Astrocyte (in vitro differentiated cells and primary cell): ENCODE results near the gene MCF2L. TPM values are rescaled to one million over a fixed set of nuclear protein-coding genes. Genes with fewer than 3 reads are reported as not detected.
A peak's percentile ranks its signal among the peaks of the same experiment; 100 is the strongest.

Source experiments
- DNase-seq: peaks from one replicate; pipeline ENCODE4 v3.0.0-alpha.2; 2010; ENCODE audit warnings: low read depth
- FAIRE-seq: peaks from 2 replicates; lab custom pipeline; 2011; peaks lifted over from hg19 to GRCh38; lab: Jason Lieb, UNC
- H2AFZ ChIP-seq: 2 replicates; pipeline ENCODE4 v1.6.0; 2012; ENCODE audit warnings: low read depth, low read length, inconsistent platforms
- H3K27ac ChIP-seq: 2 replicates; pipeline ENCODE4 v1.5.1; 2011; ENCODE audit warnings: low read depth, low read length, inconsistent platforms
- H3K27me3 ChIP-seq: 2 replicates; pipeline ENCODE4 v1.6.0; 2011; ENCODE audit warnings: low read length, inconsistent platforms; ENCODE audit not compliant: insufficient read depth
- H3K36me3 ChIP-seq: 2 replicates; pipeline ENCODE4 v1.5.1; 2011; ENCODE audit warnings: low read length, inconsistent platforms; ENCODE audit not compliant: insufficient read depth
- H3K4me1 ChIP-seq: 2 replicates; pipeline ENCODE4 v1.5.1; 2011; ENCODE audit warnings: low read length, inconsistent platforms; ENCODE audit not compliant: insufficient read depth
- H3K4me2 ChIP-seq: 2 replicates; pipeline ENCODE4 v1.6.0; 2012; ENCODE audit warnings: low read length, inconsistent platforms
- H3K4me3 ChIP-seq: 2 replicates; pipeline ENCODE4 v1.5.1; 2011; ENCODE audit warnings: low read depth, mild to moderate bottlenecking, low read length, inconsistent platforms; ENCODE audit not compliant: insufficient read depth
- H3K79me2 ChIP-seq: 2 replicates; pipeline ENCODE4 v1.6.0; 2012; ENCODE audit warnings: mild to moderate bottlenecking, low read length, inconsistent platforms; ENCODE audit not compliant: insufficient read depth
- H3K9ac ChIP-seq: 2 replicates; pipeline ENCODE4 v1.6.0; 2012; ENCODE audit warnings: mild to moderate bottlenecking, low read length, inconsistent platforms
- H3K9me3 ChIP-seq: 2 replicates; pipeline ENCODE4 v1.5.1; 2012; ENCODE audit warnings: low read depth, mild to moderate bottlenecking, low read length, inconsistent platforms; ENCODE audit not compliant: insufficient read depth
- H4K20me1 ChIP-seq: 2 replicates; pipeline ENCODE4 v1.6.0; 2012; ENCODE audit warnings: low read length, inconsistent platforms; ENCODE audit not compliant: insufficient read depth
- H3K27ac Mint-ChIP-seq: one replicate; pipeline ENCODE4 v1.8.0; 2021; ENCODE audit warnings: mild to moderate bottlenecking, mixed read lengths; ENCODE audit not compliant: unreplicated experiment
- H3K27me3 Mint-ChIP-seq: one replicate; pipeline ENCODE4 v1.8.0; 2021; ENCODE audit warnings: low read depth, mixed read lengths; ENCODE audit not compliant: unreplicated experiment
- H3K36me3 Mint-ChIP-seq: one replicate; pipeline ENCODE4 v1.8.0; 2021; ENCODE audit warnings: low read depth, mixed read lengths; ENCODE audit not compliant: unreplicated experiment
- H3K4me1 Mint-ChIP-seq: one replicate; pipeline ENCODE4 v1.8.0; 2021; ENCODE audit warnings: low read depth, mixed read lengths; ENCODE audit not compliant: unreplicated experiment
- H3K4me3 Mint-ChIP-seq: one replicate; pipeline ENCODE4 v1.8.0; 2021; ENCODE audit warnings: mild to moderate bottlenecking, moderate library complexity, mixed read lengths; ENCODE audit not compliant: unreplicated experiment
- H3K9me3 Mint-ChIP-seq: one replicate; pipeline ENCODE4 v1.8.0; 2021; ENCODE audit warnings: mild to moderate bottlenecking, mixed read lengths; ENCODE audit not compliant: unreplicated experiment
- EZH2 ChIP-seq: IDR thresholded peaks from 2 replicates; pipeline ENCODE4 v1.6.1; 2012; ENCODE audit warnings: mild to moderate bottlenecking, low read length, inconsistent platforms; ENCODE audit not compliant: insufficient read depth
- total RNA-seq: library from RNA; stranded (reverse); gene quantifications from 2 replicates; pipeline ENCODE4 v1.2.1, GENCODE V29; 2021
- TF ChIP-seq, protein P1 (sequence below): IDR thresholded peaks from 2 replicates; pipeline ENCODE4 v1.5.1; 2011; ENCODE audit warnings: low read depth, mild to moderate bottlenecking, inconsistent platforms, low read length, moderate library complexity; ENCODE audit not compliant: insufficient read depth

MCF2L gene
- total RNA-seq, 1 donor from 2014 or later = 3.4 TPM

DNA sequence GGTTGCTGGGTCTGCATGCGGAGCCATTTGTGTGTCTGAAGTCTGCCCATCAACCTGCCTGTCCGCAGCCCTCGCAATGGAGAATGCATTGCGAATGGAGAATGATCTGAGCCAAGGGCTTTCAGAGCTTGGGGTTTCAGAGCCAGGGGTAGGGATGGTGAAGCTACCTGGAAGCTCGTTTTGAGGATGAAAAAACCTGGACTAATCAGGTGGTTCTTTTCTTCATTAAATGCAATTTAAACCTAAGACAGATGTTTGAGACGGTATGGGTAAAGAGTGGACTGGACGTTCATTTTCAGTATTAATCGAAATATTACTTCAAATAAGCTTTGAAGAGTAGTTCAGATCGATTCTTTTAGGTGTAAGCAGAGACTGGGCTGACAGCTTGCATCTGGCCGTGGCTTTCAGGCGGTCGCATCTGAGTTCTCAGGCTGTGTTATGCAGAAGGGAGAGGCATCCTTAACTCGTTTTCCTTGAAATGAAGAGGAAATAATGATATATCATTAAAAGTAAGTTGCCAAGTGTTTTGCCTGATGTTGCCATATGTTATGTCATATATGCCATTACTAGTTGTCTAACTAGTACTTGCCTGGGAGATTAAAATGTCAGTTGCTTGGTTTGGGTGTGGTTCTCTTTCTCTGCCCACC is 801 bp downstream of the MCF2L start:
- Histone ChIP-seq H3K27ac (no peak overlapping the region), H2AFZ (peak overlapping the region; percentile 42), H3K4me2 (peak overlapping the region; percentile 72), H3K9ac (no peak overlapping the region), H3K79me2 (no peaks in the 10 kb centered on the region), H3K36me3 (no peaks in the 10 kb centered on the region), H3K4me1 (no peaks in the 10 kb centered on the region), H4K20me1 (no peaks in the 10 kb centered on the region), H3K9me3 (peaks cover 14% of the 10 kb centered on the region), H3K4me3 (no peak overlapping the region), H3K27me3 (peaks cover 40% of the 10 kb centered on the region)
- no peak overlapping the region for H3K27ac Mint-ChIP-seq
- peaks cover 5% of the 10 kb centered on the region for H3K4me1 Mint-ChIP-seq
- TF ChIP-seq, protein P1, sequence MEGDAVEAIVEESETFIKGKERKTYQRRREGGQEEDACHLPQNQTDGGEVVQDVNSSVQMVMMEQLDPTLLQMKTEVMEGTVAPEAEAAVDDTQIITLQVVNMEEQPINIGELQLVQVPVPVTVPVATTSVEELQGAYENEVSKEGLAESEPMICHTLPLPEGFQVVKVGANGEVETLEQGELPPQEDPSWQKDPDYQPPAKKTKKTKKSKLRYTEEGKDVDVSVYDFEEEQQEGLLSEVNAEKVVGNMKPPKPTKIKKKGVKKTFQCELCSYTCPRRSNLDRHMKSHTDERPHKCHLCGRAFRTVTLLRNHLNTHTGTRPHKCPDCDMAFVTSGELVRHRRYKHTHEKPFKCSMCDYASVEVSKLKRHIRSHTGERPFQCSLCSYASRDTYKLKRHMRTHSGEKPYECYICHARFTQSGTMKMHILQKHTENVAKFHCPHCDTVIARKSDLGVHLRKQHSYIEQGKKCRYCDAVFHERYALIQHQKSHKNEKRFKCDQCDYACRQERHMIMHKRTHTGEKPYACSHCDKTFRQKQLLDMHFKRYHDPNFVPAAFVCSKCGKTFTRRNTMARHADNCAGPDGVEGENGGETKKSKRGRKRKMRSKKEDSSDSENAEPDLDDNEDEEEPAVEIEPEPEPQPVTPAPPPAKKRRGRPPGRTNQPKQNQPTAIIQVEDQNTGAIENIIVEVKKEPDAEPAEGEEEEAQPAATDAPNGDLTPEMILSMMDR = no peak
- H3K4me3 Mint-ChIP-seq = peak overlapping the region; percentile 93
- peaks cover 7% of the 10 kb centered on the region for H3K36me3 Mint-ChIP-seq
- no peak for DNase-seq
- peaks cover 12% of the 10 kb centered on the region for H3K9me3 Mint-ChIP-seq
- FAIRE-seq = no peak
- peaks cover 68% of the 10 kb centered on the region for H3K27me3 Mint-ChIP-seq

DNA sequence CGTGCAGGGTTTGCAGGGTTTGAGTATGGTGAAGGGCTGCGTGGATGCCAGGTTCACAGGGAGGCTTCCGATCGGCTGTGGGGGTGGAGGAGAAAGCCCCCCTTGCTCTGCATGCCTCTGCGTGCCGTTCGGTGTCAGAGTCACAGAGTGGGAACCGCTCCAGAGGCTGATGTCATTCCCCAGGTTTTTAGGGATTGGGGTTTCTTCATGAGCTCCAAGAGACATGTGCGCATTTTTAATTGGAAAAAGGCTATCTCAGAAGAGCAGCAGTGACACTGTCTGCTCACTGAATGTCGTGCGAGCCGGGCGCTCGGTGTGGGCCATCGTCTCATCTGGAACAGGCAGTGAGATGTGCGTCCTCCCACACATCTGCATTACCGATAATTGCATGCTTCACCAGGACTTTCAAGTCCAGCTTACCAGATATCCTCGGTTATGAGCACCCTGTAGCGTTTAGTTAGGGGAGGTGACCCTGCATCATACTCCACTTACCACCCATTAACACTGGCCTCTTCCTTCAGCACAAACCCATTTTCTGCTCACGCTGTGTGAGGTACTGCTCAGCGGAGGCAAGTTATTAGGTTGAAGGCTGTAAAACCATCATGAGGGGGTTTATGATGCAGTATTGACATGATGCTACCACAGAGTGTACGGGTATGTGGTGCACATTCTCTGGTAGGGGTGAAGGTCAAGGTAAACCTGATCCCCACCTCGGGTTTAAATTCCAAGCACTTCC is 1.7 kb downstream of the MCF2L start:
- H3K27me3 Mint-ChIP-seq = peaks cover 65% of the 10 kb centered on the region
- Histone ChIP-seq H3K9me3 (peaks cover 14% of the 10 kb centered on the region), H3K79me2 (no peaks in the 10 kb centered on the region), H3K9ac (no peak overlapping the region), H3K27ac (no peak overlapping the region), H3K4me2 (no peak overlapping the region), H3K4me3 (no peak overlapping the region), H3K27me3 (peaks cover 39% of the 10 kb centered on the region), H3K4me1 (no peaks in the 10 kb centered on the region), H2AFZ (no peak overlapping the region), H4K20me1 (no peaks in the 10 kb centered on the region), H3K36me3 (no peaks in the 10 kb centered on the region)
- H3K36me3 Mint-ChIP-seq = peaks cover 7% of the 10 kb centered on the region
- peaks cover 5% of the 10 kb centered on the region for H3K4me1 Mint-ChIP-seq
- peaks cover 12% of the 10 kb centered on the region for H3K9me3 Mint-ChIP-seq
- DNase-seq (no peak), FAIRE-seq (no peak)
- H3K27ac Mint-ChIP-seq = no peak overlapping the region
- no peak for TF ChIP-seq EZH2
- TF ChIP-seq, protein P1 = no peak
- H3K4me3 Mint-ChIP-seq = no peak overlapping the region

DNA sequence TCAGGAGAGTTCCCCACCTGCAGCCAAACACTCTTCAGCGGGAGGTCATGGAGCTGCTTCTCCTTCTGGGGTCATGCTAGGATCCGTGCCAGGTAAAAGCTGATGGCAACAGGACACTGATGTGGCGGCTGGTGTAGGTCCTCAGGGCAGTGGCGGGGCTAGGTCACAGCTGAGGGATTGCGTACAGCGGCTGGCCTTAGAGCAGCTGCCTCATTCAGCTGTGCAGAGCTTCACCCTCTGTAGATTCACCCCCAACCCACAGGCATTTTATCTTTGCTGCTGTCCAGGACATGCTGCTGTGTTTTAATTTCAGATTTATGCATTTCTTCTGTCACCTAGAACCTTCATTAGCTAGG is 2.3 kb downstream of the MCF2L start:
- no peak for DNase-seq
- Histone ChIP-seq H4K20me1 (no peaks in the 10 kb centered on the region), H3K79me2 (no peaks in the 10 kb centered on the region), H3K4me3 (no peak overlapping the region), H3K27ac (no peak overlapping the region), H3K4me1 (no peaks in the 10 kb centered on the region), H3K36me3 (no peaks in the 10 kb centered on the region), H2AFZ (no peak overlapping the region), H3K9ac (no peak overlapping the region), H3K9me3 (peaks cover 14% of the 10 kb centered on the region), H3K4me2 (no peak overlapping the region), H3K27me3 (peaks cover 34% of the 10 kb centered on the region)
- H3K36me3 Mint-ChIP-seq = peaks cover 7% of the 10 kb centered on the region
- peaks cover 12% of the 10 kb centered on the region for H3K9me3 Mint-ChIP-seq
- peaks cover 64% of the 10 kb centered on the region for H3K27me3 Mint-ChIP-seq
- H3K4me3 Mint-ChIP-seq = no peak overlapping the region
- H3K27ac Mint-ChIP-seq = no peak overlapping the region
- FAIRE-seq = no peak
- peaks cover 5% of the 10 kb centered on the region for H3K4me1 Mint-ChIP-seq
- TF ChIP-seq EZH2 = no peak
- TF ChIP-seq, protein P1 = no peak
